HepG2 (cell line): ENCODE measurements around the gene PROX1. TPM values are rescaled to one million over a fixed set of nuclear protein-coding genes. Genes with fewer than 3 reads are reported as not detected.
A peak's percentile ranks its signal among the peaks of the same experiment; 100 is the strongest.

Source experiments
- ATAC-seq: fragments of 200-7000 bp; cut with Tn5 transposase; 3 replicates; pipeline ENCODE4 v1.9.1; 2020; ENCODE audit warnings: mild to moderate bottlenecking, moderate library complexity
- BruUV-seq: library from RNA; stranded (reverse); fragments of 400-500 nt; replicated peaks from 2 replicates; lab custom pipeline; 2021; lab: Mats Ljungman, UMichigan
- CTCF ChIA-PET: fragments of 300-600 bp; formaldehyde crosslinking; extraction: SDS; loops from one replicate; lab custom pipeline; 2021; ENCODE audit warnings: low total read pairs, inconsistent platforms, low intra/inter-chr PET ratio; lab: Yijun Ruan, JAX
- POLR2A ChIA-PET: fragments of 350-600 bp; sonication (Branson Sonifier 250); formaldehyde crosslinking; loops from one replicate; lab custom pipeline; 2020; ENCODE audit warnings: antibody characterized with exemption, inconsistent platforms; lab: Yijun Ruan, JAX
- DNase-seq: peaks from one replicate; pipeline ENCODE4 v3.0.0-alpha.2; 2015; ENCODE audit warnings: low spot score
- FAIRE-seq: peaks from 3 replicates; lab custom pipeline; 2011; peaks lifted over from hg19 to GRCh38; lab: Jason Lieb, UNC
- H2AFZ ChIP-seq: one replicate; pipeline ENCODE4 v1.6.1; 2011; ENCODE audit warnings: low read length, inconsistent platforms
- H3K27ac ChIP-seq: fragments of 300-600 bp; 3 replicates; pipeline ENCODE4 v1.8.0; 2011; ENCODE audit warnings: mixed run types, mild to moderate bottlenecking, mixed read lengths, low read length, inconsistent platforms; ENCODE audit not compliant: insufficient read depth; ENCODE audit errors: extremely low read length
- H3K27me3 ChIP-seq, 2 experiments: fragments of 200-600 bp in 1 of 2; 2 replicates in 1 of 2; 3 replicates in 1 of 2; pipeline versions ENCODE4 v1.6.0 to v1.8.0; 2011; ENCODE audit warnings: low read length in 2 of 2, mild to moderate bottlenecking in 2 of 2, moderate library complexity in 2 of 2, inconsistent platforms in 1 of 2; ENCODE audit not compliant: insufficient read depth in 2 of 2, control insufficient read depth in 1 of 2
- H3K36me3 ChIP-seq, 2 experiments: fragments of 200-600 bp in 1 of 2; replicated peaks in 1 of 2; 2 replicates in 1 of 2; 3 replicates in 1 of 2; pipeline versions ENCODE4 v1.5.1 to v1.8.0; 2011; ENCODE audit warnings: low read length in 2 of 2, inconsistent platforms in 1 of 2; ENCODE audit not compliant: insufficient read depth in 2 of 2, control insufficient read depth in 1 of 2
- H3K4me1 ChIP-seq: 2 replicates; pipeline ENCODE4 v1.5.1; 2012; ENCODE audit warnings: low read length, inconsistent platforms; ENCODE audit not compliant: insufficient read depth
- H3K4me2 ChIP-seq: 2 replicates; pipeline ENCODE4 v1.6.0; 2011; ENCODE audit warnings: low read depth, low read length, inconsistent platforms
- H3K4me3 ChIP-seq, 3 experiments: fragments of 200-600 bp in 1 of 3; sonication (generic), shearing (Covaris generic) in 1 of 3; replicated peaks in 1 of 3; 2 replicates each; pipeline ENCODE4 v1.5.1; 2011 to 2016; ENCODE audit warnings: low read length in 3 of 3, inconsistent platforms in 2 of 3, low read depth in 2 of 3, mild to moderate bottlenecking in 2 of 3, control low read depth in 1 of 3, mixed read lengths in 1 of 3; ENCODE audit not compliant: insufficient read depth in 1 of 3
- H3K79me2 ChIP-seq: one replicate; pipeline ENCODE4 v1.6.1; 2011; ENCODE audit warnings: low read length, inconsistent platforms; ENCODE audit not compliant: insufficient read depth
- H3K9ac ChIP-seq: 2 replicates; pipeline ENCODE4 v1.6.0; 2011; ENCODE audit warnings: mild to moderate bottlenecking, low read depth, low read length, inconsistent platforms; ENCODE audit not compliant: insufficient read depth
- H3K9me3 ChIP-seq: 2 replicates; pipeline ENCODE4 v1.5.1; 2012; ENCODE audit warnings: mild to moderate bottlenecking, low read length
- H4K20me1 ChIP-seq: 2 replicates; pipeline ENCODE4 v1.6.0; 2011; ENCODE audit warnings: inconsistent platforms, mild to moderate bottlenecking, low read length, moderate library complexity; ENCODE audit not compliant: insufficient read depth
- AGO2 ChIP-seq: fragments of 200-400 bp; formaldehyde crosslinking; optimal IDR thresholded peaks from 2 replicates; pipeline ENCODE3; 2017; ENCODE audit warnings: mild to moderate bottlenecking, low read depth, low read length, moderate library complexity
- BORCS8-MEF2B ChIP-seq: sonication (generic); formaldehyde crosslinking; IDR thresholded peaks from 2 replicates; pipeline ENCODE4 v1.8.0; 2022; ENCODE audit warnings: mild to moderate bottlenecking, missing genetic modification reagents
- GABPB1 ChIP-seq: IDR thresholded peaks from 2 replicates; pipeline ENCODE4 v1.6.1; 2016; ENCODE audit warnings: mild to moderate bottlenecking, missing genetic modification reagents, moderate library complexity, missing compliant biosample characterization
- HNRNPL ChIP-seq: fragments of 200-400 bp; formaldehyde crosslinking; IDR thresholded peaks from 2 replicates; pipeline ENCODE4 v1.6.1; 2017; ENCODE audit warnings: mild to moderate bottlenecking, low read depth, low read length
- HOXA3 ChIP-seq: sonication (generic); formaldehyde crosslinking; IDR thresholded peaks from 2 replicates; pipeline ENCODE4 v1.5.0; 2020; ENCODE audit warnings: missing genetic modification reagents
- POLR2G ChIP-seq: fragments of 200-400 bp; formaldehyde crosslinking; IDR thresholded peaks from 2 replicates; pipeline ENCODE4 v1.6.1; 2018; ENCODE audit warnings: mild to moderate bottlenecking, low read depth, low read length, moderate library complexity
- RBFOX2 ChIP-seq: fragments of 200-400 bp; formaldehyde crosslinking; IDR thresholded peaks from 2 replicates; pipeline ENCODE4 v1.6.1; 2017; ENCODE audit warnings: low read depth, mild to moderate bottlenecking, low read length
- RBM22 ChIP-seq: fragments of 200-400 bp; formaldehyde crosslinking; optimal IDR thresholded peaks from 2 replicates; pipeline ENCODE3; 2017; ENCODE audit warnings: mild to moderate bottlenecking, low read length, moderate library complexity
- SP140L ChIP-seq: sonication (generic); formaldehyde crosslinking; IDR thresholded peaks from 2 replicates; pipeline ENCODE4 v1.4.0; 2020; ENCODE audit warnings: missing genetic modification reagents, borderline replicate concordance
- TCF7 ChIP-seq: sonication (generic); IDR thresholded peaks from 2 replicates; pipeline ENCODE4 v1.6.1; 2016; ENCODE audit warnings: antibody characterized with exemption, low read depth
- ZC3H13 ChIP-seq: sonication (generic); formaldehyde crosslinking; IDR thresholded peaks from 2 replicates; pipeline ENCODE4 v1.8.1; 2023; ENCODE audit warnings: mild to moderate bottlenecking, missing genetic modification reagents, moderate library complexity
- ZHX1 ChIP-seq: sonication (generic); formaldehyde crosslinking; IDR thresholded peaks from 2 replicates; pipeline ENCODE4 v1.8.1; 2022; ENCODE audit warnings: low read depth, mild to moderate bottlenecking, missing genetic modification reagents
- WGBS: methylation state at CpG from one replicate; pipeline ENCODE4 v1.1.6; 2017; ENCODE audit warnings: low lambda C conversion rate; 5-methylcytosine and 5-hydroxymethylcytosine counted together
- in situ Hi-C: cut with HindIII; loops from 2 replicates; pipeline ENCODE4 v1.10.0; 2017; ENCODE audit warnings: low pct_unique_long_range_greater_than_20kb; ENCODE audit not compliant: extremely low pct_ligation_motif_present
- intact Hi-C: fragments of 100-400 bp; cut with micrococcal nuclease; formaldehyde crosslinking; loops from one replicate; pipeline ENCODE4 v1.10.0; 2022; ENCODE audit not compliant: unreplicated experiment
- polyA plus RNA-seq, 8 experiments: library from polyadenylated mRNA; depleted of rRNA in 3 of 8; stranded (reverse) in 7 of 8; unstranded in 1 of 8; fragments of >200 nt; fragmentation: Illumina TruSeq in 4 of 8; extraction: Trizol in 4 of 8; gene quantifications; 2 replicates each; pipeline versions ENCODE4 v1.2.1 to v1.2.3, GENCODE V29; 2011 to 2016; ENCODE audit warnings: low read depth in 4 of 8, missing spikeins in 1 of 8, mixed read lengths in 1 of 8; ENCODE audit not compliant: insufficient read depth in 1 of 8
- total RNA-seq, 5 experiments: library from RNA; depleted of rRNA; stranded (reverse); fragments of >200 nt; fragmentation: Illumina TruSeq; extraction: Trizol; gene quantifications; 2 replicates each; pipeline ENCODE4 v1.2.3, GENCODE V29; 2016; ENCODE audit warnings: low read depth in 1 of 5

The PROX1 gene
- total and polyA plus RNA-seq, 2 of the 13 experiments (the other 11 are each of a cell fraction or from before 2014, with no cell fraction given): 12.3 to 30.2 TPM

GRCh38 chr1:213997772-213998107 is 10.0 kb downstream of the PROX1 start (continued):
- peak; percentile 45; the same call in 1 of the 2 replicates for TF ChIP-seq ZHX1
- TF ChIP-seq HNRNPL: 0 out of 2 replicates have a peak, but pooled peaks have one; percentile 23
- peak; percentile 68 for TF ChIP-seq RBFOX2
- TF ChIP-seq POLR2G: peak; percentile 41; the same call in 1 of the 2 replicates
- peak; percentile 8; the same call in 1 of the 2 replicates for TF ChIP-seq HOXA3 (CRISPR knock-in tag)
- no peak for TF ChIP-seq TCF7
- TF ChIP-seq ZC3H13: peak; percentile 78; the same call in 1 of the 2 replicates
- TF ChIP-seq GABPB1 (CRISPR knock-in tag): peak; percentile 7; the same call in 1 of the 2 replicates
- TF ChIP-seq BORCS8-MEF2B (CRISPR knock-in tag): peak; percentile 12; the same call in 1 of the 2 replicates

GRCh38 chr1:213998785-213999184 is 11.0 kb downstream of the PROX1 start:
- H3K9ac ChIP-seq: no peak overlapping the region
- DNase-seq: no peak
- H3K36me3 ChIP-seq: peaks cover 15 to 48% of the 10 kb centered on the region in 2 experiments
- WGBS: 98% methylated on average over 6 of the region's 6 CpGs
- no peak overlapping the region for H3K27ac ChIP-seq
- BruUV-seq: no TSS peak
- H3K27me3 ChIP-seq: no peaks in the 10 kb centered on the region
- intact Hi-C loops (no loop called here), in situ Hi-C loops (loop anchor here (25.0 kb wide), 1 partner anchor 761 kb away; no protein-coding TSS in a partner anchor)
- POLR2A ChIA-PET: interaction anchor here (1.0 kb wide), 1 partner anchor 52 kb away, joined by 3 read pairs; no protein-coding TSS in a partner anchor
- H2AFZ ChIP-seq: no peak overlapping the region
- TF ChIP-seq AGO2: peak; percentile 8
- peak; percentile 42 for TF ChIP-seq RBM22
- TF ChIP-seq SP140L: no peak
- H3K4me1 ChIP-seq: peaks cover 78% of the 10 kb centered on the region
- H3K9me3 ChIP-seq: no peaks in the 10 kb centered on the region
- no peak overlapping the region for H3K4me3 ChIP-seq
- peaks cover 7% of the 10 kb centered on the region for H4K20me1 ChIP-seq
- no peak for FAIRE-seq
- CTCF ChIA-PET: no interaction called here
- H3K4me2 ChIP-seq: no peak overlapping the region
- peaks cover 78% of the 10 kb centered on the region for H3K79me2 ChIP-seq
- ATAC-seq: no peak
